ENCODE measurements around the gene GPR150.

- TF ChIP-seq CTCF (IDR thresholded peaks at IDR 0.05; ENCODE audit: poor library complexity) (no peak), EZH2 (IDR thresholded peaks at IDR 0.05; ENCODE audit: borderline replicate concordance) (no peak), EZH2phosphoT487 (IDR thresholded peaks at IDR 0.05; ENCODE audit: low read depth, severe bottlenecking, unreplicated experiment) (no peak)
Observed at GRCh38 chr5:95630394-95630917, 10.6 kb downstream of the GPR150 start.

All from hepatocyte (in vitro differentiated cells).